ENCODE data around the gene OGG1.

Gene OGG1

GRCh38 chr3:9780458-9780812, 30.7 kb downstream of the OGG1 start:
- TF ChIP-seq GATA3 (IDR thresholded peaks at IDR 0.05; ENCODE audit: low read depth, low read length), result no peak
- TF ChIP-seq GATA2 (IDR thresholded peaks at IDR 0.05; ENCODE audit: low read depth, low read length), result no peak

- no peak for TF ChIP-seq GATA2 (IDR thresholded peaks at IDR 0.05; ENCODE audit: low read depth, low read length)
- TF ChIP-seq GATA3 (IDR thresholded peaks at IDR 0.05; ENCODE audit: low read depth, low read length), result no peak
These were observed 31.2 kb downstream of the OGG1 start for GRCh38 chr3:9780910-9781309.

GRCh38 chr3:9781551-9781950, 31.8 kb downstream of the OGG1 start:
- TF ChIP-seq GATA3 (IDR thresholded peaks at IDR 0.05; ENCODE audit: low read depth, low read length) (no peak), GATA2 (IDR thresholded peaks at IDR 0.05; ENCODE audit: low read depth, low read length) (no peak)

- no peak for TF ChIP-seq GATA3 (IDR thresholded peaks at IDR 0.05; ENCODE audit: low read depth, low read length)
- no peak for TF ChIP-seq GATA2 (IDR thresholded peaks at IDR 0.05; ENCODE audit: low read depth, low read length)
These were observed 32.3 kb downstream of the OGG1 start for GRCh38 chr3:9781978-9782603.

GRCh38 chr3:9782770-9783169, 33.0 kb downstream of the OGG1 start:
- TF ChIP-seq GATA2 (IDR thresholded peaks at IDR 0.05; ENCODE audit: low read depth, low read length), result no peak
- TF ChIP-seq GATA3 (IDR thresholded peaks at IDR 0.05; ENCODE audit: low read depth, low read length), result no peak

GRCh38 chr3:9783954-9784353, 34.2 kb downstream of the OGG1 start:
- TF ChIP-seq GATA2 (IDR thresholded peaks at IDR 0.05; ENCODE audit: low read depth, low read length) (no peak), GATA3 (IDR thresholded peaks at IDR 0.05; ENCODE audit: low read depth, low read length) (no peak)

- TF ChIP-seq GATA2 (IDR thresholded peaks at IDR 0.05; ENCODE audit: low read depth, low read length), result no peak
- TF ChIP-seq GATA3 (IDR thresholded peaks at IDR 0.05; ENCODE audit: low read depth, low read length), result no peak
These were observed 35.2 kb downstream of the OGG1 start for GRCh38 chr3:9784965-9785364.

- no peak for TF ChIP-seq GATA3 (IDR thresholded peaks at IDR 0.05; ENCODE audit: low read depth, low read length)
- TF ChIP-seq GATA2 (IDR thresholded peaks at IDR 0.05; ENCODE audit: low read depth, low read length), result peak; percentile 66
These were observed 35.9 kb downstream of the OGG1 start for GRCh38 chr3:9785602-9786001.

GRCh38 chr3:9786209-9786739, 36.5 kb downstream of the OGG1 start:
- TF ChIP-seq GATA3 (IDR thresholded peaks at IDR 0.05; ENCODE audit: low read depth, low read length), result no peak

- TF ChIP-seq GATA3 (IDR thresholded peaks at IDR 0.05; ENCODE audit: low read depth, low read length) (no peak), GATA2 (IDR thresholded peaks at IDR 0.05; ENCODE audit: low read depth, low read length) (no peak)
These were observed 37.3 kb downstream of the OGG1 start for GRCh38 chr3:9786825-9787669.

GRCh38 chr3:9787714-9788113, 38.0 kb downstream of the OGG1 start:
- TF ChIP-seq GATA3 (IDR thresholded peaks at IDR 0.05; ENCODE audit: low read depth, low read length), result no peak
- no peak for TF ChIP-seq GATA2 (IDR thresholded peaks at IDR 0.05; ENCODE audit: low read depth, low read length)

- TF ChIP-seq GATA3 (IDR thresholded peaks at IDR 0.05; ENCODE audit: low read depth, low read length) (no peak), GATA2 (IDR thresholded peaks at IDR 0.05; ENCODE audit: low read depth, low read length) (no peak)
These were observed 41.4 kb downstream of the OGG1 start for GRCh38 chr3:9791127-9791526.

- TF ChIP-seq GATA3 (IDR thresholded peaks at IDR 0.05; ENCODE audit: low read depth, low read length) (no peak), GATA2 (IDR thresholded peaks at IDR 0.05; ENCODE audit: low read depth, low read length) (no peak)
These were observed 42.1 kb downstream of the OGG1 start for GRCh38 chr3:9791790-9792404.

- TF ChIP-seq GATA3 (IDR thresholded peaks at IDR 0.05; ENCODE audit: low read depth, low read length), result no peak
- no peak for TF ChIP-seq GATA2 (IDR thresholded peaks at IDR 0.05; ENCODE audit: low read depth, low read length)
These were observed 42.8 kb downstream of the OGG1 start, which contains the start of the genes ARPC4 and TADA3 for GRCh38 chr3:9792405-9793160. Gene ARPC4, plus strand, starts transcription at chr3:9793082. Its CDS starts 40 bp downstream, at chr3:9793122. Gene TADA3, minus strand, starts transcription at chr3:9792473. Its CDS starts 1,007 bp downstream, at chr3:9791466.
